ENCODE measurements around the gene CCDC127.

DNA sequence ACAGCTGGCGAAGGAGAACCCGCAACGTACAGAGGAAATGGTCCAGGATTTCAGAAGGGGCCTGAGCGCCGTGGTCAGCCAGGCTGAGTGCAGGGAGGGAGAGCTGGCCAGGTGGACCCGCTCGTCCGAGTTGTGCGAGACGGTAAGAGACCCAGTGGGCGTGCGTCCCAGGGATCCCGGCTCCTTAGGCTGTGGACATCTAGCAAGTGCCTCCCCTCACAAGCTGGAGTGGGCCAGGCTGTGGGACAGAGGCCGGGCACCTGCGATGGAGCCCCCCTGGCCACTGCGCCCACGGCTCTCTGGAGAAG is 56.2 kb downstream of the CCDC127 start:
- no peak for TF ChIP-seq CTCF (IDR thresholded peaks at IDR 0.05; ENCODE audit: low read depth, low read length, missing input control)
- TF ChIP-seq EGR1 (IDR thresholded peaks at IDR 0.05; ENCODE audit: low read depth in 2 of 2) = no peak
- TF ChIP-seq SP1 (IDR thresholded peaks at IDR 0.05) = no peak
